Endothelial cell of umbilical vein (primary cell): ENCODE results near the gene APCDD1.

Experiments
- CTCF ChIP-seq, 2 donors: IDR thresholded peaks; 1 replicate in 1 of 2; 2 replicates in 1 of 2; pipeline ENCODE4 v1.5.1; 2011; ENCODE audit warnings: low read length in 2 of 2, mild to moderate bottlenecking in 2 of 2, moderate library complexity in 2 of 2, control low read depth in 1 of 2, inconsistent platforms in 1 of 2, low read depth in 1 of 2; ENCODE audit not compliant: insufficient read depth in 1 of 2; ENCODE audit errors: extremely low read depth in 1 of 2
- GATA2 ChIP-seq: IDR thresholded peaks from 2 replicates; pipeline ENCODE4 v1.7.0; 2011; ENCODE audit warnings: low read depth, mild to moderate bottlenecking, moderate library complexity, mixed read lengths, low read length; ENCODE audit not compliant: insufficient read length, insufficient read depth
- POLR2A ChIP-seq: IDR thresholded peaks from 2 replicates; pipeline ENCODE4 v1.6.1; 2012; ENCODE audit warnings: low read depth, mild to moderate bottlenecking, control low read depth, low read length

GRCh38 chr18:10485475-10485874, 31.0 kb downstream of the APCDD1 start:
- TF ChIP-seq CTCF (IDR thresholded peaks at IDR 0.05; ENCODE audit: extremely low read depth in 1 of 2, insufficient read depth in 1 of 2, low read depth in 1 of 2, low read length in 2 of 2) = no peak
- TF ChIP-seq POLR2A = no peak
- TF ChIP-seq GATA2 = no peak
